ENCODE measurements around the gene PKP4. TPM values are rescaled to one million over a fixed set of nuclear protein-coding genes. Genes with fewer than 3 reads are reported as not detected.

The PKP4 gene
- total RNA-seq, 1 experiment from 2014 or later: 52.0 TPM

DNA sequence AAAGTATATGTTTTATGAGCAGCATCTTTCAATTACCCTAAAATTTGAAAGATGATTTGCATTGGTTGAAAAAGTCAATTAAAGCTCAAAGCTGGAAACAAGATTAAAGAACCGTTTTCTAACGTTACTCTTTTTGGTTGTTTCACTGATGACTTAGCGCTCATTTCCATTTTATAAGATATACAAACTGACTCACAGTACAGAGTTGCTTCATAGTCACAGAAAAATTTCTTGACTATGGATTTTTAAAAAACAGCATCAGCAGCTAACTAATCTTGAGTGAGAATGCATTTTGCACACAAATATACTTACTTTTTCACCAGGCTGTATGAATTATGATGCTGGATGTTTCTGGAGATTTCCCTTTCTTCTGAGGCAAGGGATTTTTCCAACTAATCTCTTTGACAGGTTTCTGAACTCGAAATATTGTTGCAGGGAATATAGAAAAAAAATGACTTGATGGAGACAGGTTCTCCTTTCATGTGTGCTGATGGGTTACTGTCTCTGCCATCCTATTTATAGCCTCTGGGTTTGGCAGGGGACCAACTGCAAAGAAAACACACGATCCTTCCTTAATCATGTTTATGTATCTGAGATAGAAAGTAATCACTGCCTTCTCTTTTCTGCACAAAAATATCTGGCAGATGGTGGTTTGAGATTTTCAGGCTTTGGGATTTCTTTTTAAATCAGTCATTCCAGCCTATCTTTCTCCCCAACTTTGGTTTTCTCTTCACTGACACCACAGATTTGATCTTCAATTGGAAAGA, 209.0 kb downstream of the PKP4 start:
- Histone ChIP-seq H2AFZ (ENCODE audit: low read length) (no peak overlapping the region), H3K4ac (ENCODE audit: low read depth, low read length) (no peak overlapping the region), H3K79me1 (ENCODE audit: insufficient read depth, low read depth, low read length, poor library complexity, severe bottlenecking) (no peaks in the 10 kb centered on the region), H4K5ac (ENCODE audit: insufficient read length, low read depth, low read length) (no peak overlapping the region), H3K79me2 (ENCODE audit: insufficient read depth, low read length) (no peaks in the 10 kb centered on the region), H3K56ac (ENCODE audit: insufficient read length, low read depth, low read length) (no peak overlapping the region), H2BK12ac (ENCODE audit: insufficient read length, low read depth, low read length) (no peak overlapping the region), H3K9me3 (ENCODE audit: control insufficient read depth, low read depth, low read length) (no peaks in the 10 kb centered on the region), H2BK5ac (ENCODE audit: insufficient read length, low read length) (no peak overlapping the region), H2BK120ac (ENCODE audit: low read depth, low read length, poor library complexity, severe bottlenecking) (no peak overlapping the region), H3K18ac (ENCODE audit: insufficient read length, low read depth, low read length) (no peak overlapping the region), H3K27me3 (ENCODE audit: insufficient read depth, low read length) (no peaks in the 10 kb centered on the region), H3K14ac (ENCODE audit: insufficient read depth, low read length) (no peak overlapping the region), H3K9ac (ENCODE audit: extremely low read depth, insufficient read length, low read length) (no peak overlapping the region), H4K8ac (replicated peaks; ENCODE audit: insufficient read length, low read depth, low read length) (no peak overlapping the region), H2AK5ac (ENCODE audit: insufficient read length, low read length) (no peak overlapping the region), H4K20me1 (ENCODE audit: control insufficient read depth, insufficient read depth, insufficient read length) (no peaks in the 10 kb centered on the region), H2BK20ac (ENCODE audit: low read depth, low read length, poor library complexity, severe bottlenecking) (no peak overlapping the region), H2BK15ac (ENCODE audit: low read depth, low read length) (no peak overlapping the region), H3K27ac (ENCODE audit: insufficient read length, low read depth, low read length) (no peak overlapping the region), H3K4me1 (ENCODE audit: insufficient read depth, low read length) (no peaks in the 10 kb centered on the region), H3K23ac (ENCODE audit: insufficient read length, low read depth, low read length) (no peak overlapping the region), H4K91ac (ENCODE audit: insufficient read length, low read depth, low read length) (no peak overlapping the region), H3K23me2 (ENCODE audit: insufficient read length, low read depth, low read length, poor library complexity, severe bottlenecking) (no peaks in the 10 kb centered on the region), H3K4me2 (ENCODE audit: insufficient read depth, insufficient read length, low read length) (no peak overlapping the region), H3T11ph (ENCODE audit: low read length) (no peak overlapping the region)
- no peak overlapping the region for H3K27ac Mint-ChIP-seq
- DNase-seq: no peak
- WGBS (ENCODE audit: extremely low coverage, insufficient read length, low lambda C conversion rate): no CpG with 5 or more reads among the region's 5 CpGs
- H3K36me3 Mint-ChIP-seq (ENCODE audit: insufficient read depth in 1 of 3, low read depth in 3 of 3): peaks cover 11 to 46% (median 39%) of the 10 kb centered on the region in 3 experiments; a peak in 6 of 7 replicates
- H3K4me3 Mint-ChIP-seq: no peak overlapping the region
- no peaks in the 10 kb centered on the region for H3K9me3 Mint-ChIP-seq
- no peaks in the 10 kb centered on the region for H3K27me3 Mint-ChIP-seq (ENCODE audit: low read depth)
- TF ChIP-seq, protein P1, sequence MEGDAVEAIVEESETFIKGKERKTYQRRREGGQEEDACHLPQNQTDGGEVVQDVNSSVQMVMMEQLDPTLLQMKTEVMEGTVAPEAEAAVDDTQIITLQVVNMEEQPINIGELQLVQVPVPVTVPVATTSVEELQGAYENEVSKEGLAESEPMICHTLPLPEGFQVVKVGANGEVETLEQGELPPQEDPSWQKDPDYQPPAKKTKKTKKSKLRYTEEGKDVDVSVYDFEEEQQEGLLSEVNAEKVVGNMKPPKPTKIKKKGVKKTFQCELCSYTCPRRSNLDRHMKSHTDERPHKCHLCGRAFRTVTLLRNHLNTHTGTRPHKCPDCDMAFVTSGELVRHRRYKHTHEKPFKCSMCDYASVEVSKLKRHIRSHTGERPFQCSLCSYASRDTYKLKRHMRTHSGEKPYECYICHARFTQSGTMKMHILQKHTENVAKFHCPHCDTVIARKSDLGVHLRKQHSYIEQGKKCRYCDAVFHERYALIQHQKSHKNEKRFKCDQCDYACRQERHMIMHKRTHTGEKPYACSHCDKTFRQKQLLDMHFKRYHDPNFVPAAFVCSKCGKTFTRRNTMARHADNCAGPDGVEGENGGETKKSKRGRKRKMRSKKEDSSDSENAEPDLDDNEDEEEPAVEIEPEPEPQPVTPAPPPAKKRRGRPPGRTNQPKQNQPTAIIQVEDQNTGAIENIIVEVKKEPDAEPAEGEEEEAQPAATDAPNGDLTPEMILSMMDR (conservative IDR thresholded peaks at IDR 0.05): no peak
- H3K4me1 Mint-ChIP-seq: no peaks in the 10 kb centered on the region
